H9 (cell line): Measurements from ENCODE around the gene SNX25. TPM values are rescaled to one million over a fixed set of nuclear protein-coding genes. Genes with fewer than 3 reads are reported as not detected.

ENCODE experiments used
- DNase-seq: peaks from one replicate; pipeline ENCODE4 v3.0.0-alpha.2; 2017
- H2AFZ ChIP-seq: one replicate; pipeline ENCODE4 v1.6.1; 2013; ENCODE audit warnings: mild to moderate bottlenecking, low read length, control low read depth, moderate library complexity
- H2AK5ac ChIP-seq: 2 replicates; pipeline ENCODE4 v1.6.1; 2013; ENCODE audit warnings: low read length, control low read depth, mixed read lengths; ENCODE audit not compliant: insufficient read length
- H2BK120ac ChIP-seq: one replicate; pipeline ENCODE4 v1.6.1; 2013; ENCODE audit warnings: low read depth, mild to moderate bottlenecking, low read length, control low read depth, inconsistent platforms; ENCODE audit not compliant: poor library complexity, severe bottlenecking
- H2BK12ac ChIP-seq: 2 replicates; pipeline ENCODE4 v1.6.1; 2013; ENCODE audit warnings: low read length, control low read depth, mixed read lengths, low read depth; ENCODE audit not compliant: insufficient read length
- H2BK15ac ChIP-seq: 2 replicates; pipeline ENCODE4 v1.6.1; 2013; ENCODE audit warnings: low read depth, low read length, control low read depth
- H2BK20ac ChIP-seq: one replicate; pipeline ENCODE4 v1.6.1; 2013; ENCODE audit warnings: low read depth, mild to moderate bottlenecking, low read length, control low read depth, inconsistent platforms; ENCODE audit not compliant: poor library complexity, severe bottlenecking
- H2BK5ac ChIP-seq: 2 replicates; pipeline ENCODE4 v1.6.1; 2013; ENCODE audit warnings: low read length, control low read depth, mixed read lengths; ENCODE audit not compliant: insufficient read length
- H3K14ac ChIP-seq: 2 replicates; pipeline ENCODE4 v1.6.1; 2013; ENCODE audit warnings: low read length, control low read depth; ENCODE audit not compliant: insufficient read depth
- H3K18ac ChIP-seq: 2 replicates; pipeline ENCODE4 v1.6.1; 2013; ENCODE audit warnings: low read depth, mild to moderate bottlenecking, mixed read lengths, low read length, control low read depth; ENCODE audit not compliant: insufficient read length
- H3K23ac ChIP-seq: 2 replicates; pipeline ENCODE4 v1.6.1; 2013; ENCODE audit warnings: low read length, control low read depth, mixed read lengths, low read depth; ENCODE audit not compliant: insufficient read length
- H3K23me2 ChIP-seq: 2 replicates; pipeline ENCODE4 v1.6.1; 2013; ENCODE audit warnings: low read depth, mild to moderate bottlenecking, mixed read lengths, low read length, control low read depth; ENCODE audit not compliant: insufficient read length, poor library complexity, severe bottlenecking
- H3K27ac ChIP-seq: 2 replicates; pipeline ENCODE4 v1.5.1; 2013; ENCODE audit warnings: low read length, control low read depth, mixed read lengths, low read depth; ENCODE audit not compliant: insufficient read length
- H3K27me3 ChIP-seq: 2 replicates; pipeline ENCODE4 v1.6.1; 2013; ENCODE audit warnings: low read length, control low read depth, inconsistent platforms; ENCODE audit not compliant: insufficient read depth
- H3K4ac ChIP-seq: 2 replicates; pipeline ENCODE4 v1.6.1; 2013; ENCODE audit warnings: low read depth, mild to moderate bottlenecking, control low read depth, inconsistent platforms, low read length, moderate library complexity
- H3K4me1 ChIP-seq: 2 replicates; pipeline ENCODE4 v1.6.1; 2013; ENCODE audit warnings: low read length, control low read depth, inconsistent platforms; ENCODE audit not compliant: insufficient read depth
- H3K4me2 ChIP-seq: 2 replicates; pipeline ENCODE4 v1.6.1; 2013; ENCODE audit warnings: low read length, control low read depth, mixed read lengths; ENCODE audit not compliant: insufficient read length, insufficient read depth
- H3K56ac ChIP-seq: 2 replicates; pipeline ENCODE4 v1.6.1; 2013; ENCODE audit warnings: low read depth, mild to moderate bottlenecking, mixed read lengths, low read length, control low read depth; ENCODE audit not compliant: insufficient read length
- H3K79me1 ChIP-seq: 2 replicates; pipeline ENCODE4 v1.6.1; 2013; ENCODE audit warnings: low read depth, mild to moderate bottlenecking, moderate library complexity, low read length, control low read depth, inconsistent platforms; ENCODE audit not compliant: insufficient read depth, poor library complexity, severe bottlenecking
- H3K79me2 ChIP-seq: 2 replicates; pipeline ENCODE4 v1.6.1; 2013; ENCODE audit warnings: low read length, control low read depth, inconsistent platforms; ENCODE audit not compliant: insufficient read depth
- H3K9ac ChIP-seq: 2 replicates; pipeline ENCODE4 v1.6.1; 2013; ENCODE audit warnings: low read length, control low read depth, mixed read lengths; ENCODE audit not compliant: insufficient read length; ENCODE audit errors: extremely low read depth
- H3K9me3 ChIP-seq: one replicate; pipeline ENCODE4 v1.6.1; 2013; ENCODE audit warnings: low read depth, low read length, inconsistent platforms; ENCODE audit not compliant: control insufficient read depth
- H3T11ph ChIP-seq: one replicate; pipeline ENCODE4 v1.6.1; 2013; ENCODE audit warnings: mild to moderate bottlenecking, low read length, control low read depth, inconsistent platforms
- H4K20me1 ChIP-seq: one replicate; pipeline ENCODE4 v1.6.1; 2013; ENCODE audit not compliant: control insufficient read depth, insufficient read length, insufficient read depth
- H4K5ac ChIP-seq: 2 replicates; pipeline ENCODE4 v1.6.1; 2013; ENCODE audit warnings: low read depth, mild to moderate bottlenecking, mixed read lengths, low read length, control low read depth; ENCODE audit not compliant: insufficient read length
- H4K8ac ChIP-seq: replicated peaks from 2 replicates; pipeline ENCODE4 v1.6.1; 2013; ENCODE audit warnings: low read length, control low read depth, mixed read lengths, low read depth; ENCODE audit not compliant: insufficient read length
- H4K91ac ChIP-seq: 2 replicates; pipeline ENCODE4 v1.6.1; 2013; ENCODE audit warnings: low read depth, mild to moderate bottlenecking, moderate library complexity, mixed read lengths, low read length, control low read depth; ENCODE audit not compliant: insufficient read length
- H3K27ac Mint-ChIP-seq, 3 experiments: 2 replicates in 2 of 3; 3 replicates in 1 of 3; pipeline ENCODE4 v1.8.0; 2020 to 2021; ENCODE audit warnings: mixed read lengths in 3 of 3, mild to moderate bottlenecking in 1 of 3, moderate library complexity in 1 of 3
- H3K27me3 Mint-ChIP-seq: 2 replicates; pipeline ENCODE4 v1.8.0; 2021; ENCODE audit warnings: low read depth, mild to moderate bottlenecking, moderate library complexity, mixed read lengths
- H3K36me3 Mint-ChIP-seq, 3 experiments: 2 replicates in 2 of 3; 3 replicates in 1 of 3; pipeline ENCODE4 v1.8.0; 2020 to 2021; ENCODE audit warnings: low read depth in 3 of 3, mixed read lengths in 3 of 3; ENCODE audit not compliant: insufficient read depth in 1 of 3
- H3K4me1 Mint-ChIP-seq, 2 experiments: 2 replicates each; pipeline ENCODE4 v1.8.0; 2020; ENCODE audit warnings: mixed read lengths in 2 of 2
- H3K4me3 Mint-ChIP-seq, 2 experiments: 2 replicates in 1 of 2; 3 replicates in 1 of 2; pipeline ENCODE4 v1.8.0; 2020 to 2021; ENCODE audit warnings: mild to moderate bottlenecking in 2 of 2, mixed read lengths in 2 of 2, moderate library complexity in 1 of 2
- H3K9me3 Mint-ChIP-seq, 2 experiments: 2 replicates in 1 of 2; 3 replicates in 1 of 2; pipeline ENCODE4 v1.8.0; 2020; ENCODE audit warnings: mild to moderate bottlenecking in 2 of 2, mixed read lengths in 2 of 2, moderate library complexity in 1 of 2
- CTCF ChIP-seq: fragments of 200-600 bp; sonication (generic); conservative IDR thresholded peaks from 3 replicates; pipeline ENCODE4 v1.8.0; 2021; ENCODE audit warnings: antibody characterized with exemption, mild to moderate bottlenecking
- WGBS: extraction: QIAGEN DNeasy Blood & Tissue Kit; methylation state at CpG from one replicate; pipeline ENCODE4 v1.1.7; 2013; ENCODE audit warnings: missing lambda C conversion rate, low lambda C conversion rate, mixed read lengths; ENCODE audit not compliant: insufficient read length; ENCODE audit errors: extremely low coverage; 5-methylcytosine and 5-hydroxymethylcytosine counted together
- total RNA-seq: library from RNA; stranded (reverse); gene quantifications from 2 replicates; pipeline ENCODE4 v1.2.1, GENCODE V29; 2021

The SNX25 gene
- total RNA-seq, 1 experiment from 2014 or later: 28.2 TPM

- no peak overlapping the region for H3T11ph ChIP-seq
- no peak overlapping the region for H2BK15ac ChIP-seq
- H2BK20ac ChIP-seq: no peak overlapping the region
- no peak overlapping the region for H4K5ac ChIP-seq
- no peak for TF ChIP-seq CTCF
- WGBS: no CpG with 5 or more reads among the region's 6 CpGs
- no peak overlapping the region for H3K56ac ChIP-seq
- H3K4me2 ChIP-seq: no peak overlapping the region
- H3K4me1 ChIP-seq: peaks cover 4% of the 10 kb centered on the region
- H3K4ac ChIP-seq: no peak overlapping the region
- Mint-ChIP-seq H3K36me3 (peaks cover 0 to 17% (median 11%) of the 10 kb centered on the region in 3 experiments; a peak in 3 of 7 replicates), H3K27ac (peak overlapping the region; percentile 32 to 71 (median 56); a peak in 3 of 7 replicates), H3K4me1 (peaks cover 8 to 19% of the 10 kb centered on the region in 2 experiments), H3K27me3 (no peaks in the 10 kb centered on the region), H3K4me3 (no peak overlapping the region), H3K9me3 (no peaks in the 10 kb centered on the region)
- no peak overlapping the region for H3K18ac ChIP-seq
- H2AFZ ChIP-seq: no peak overlapping the region
- H3K23me2 ChIP-seq: no peaks in the 10 kb centered on the region
- no peaks in the 10 kb centered on the region for H3K9me3 ChIP-seq
- H2BK12ac ChIP-seq: no peak overlapping the region
- H2AK5ac ChIP-seq: no peak overlapping the region
- no peak overlapping the region for H4K91ac ChIP-seq
- H3K79me1 ChIP-seq: no peaks in the 10 kb centered on the region
- no peak overlapping the region for H4K8ac ChIP-seq
- DNase-seq: no peak
- H4K20me1 ChIP-seq: no peaks in the 10 kb centered on the region
- H2BK120ac ChIP-seq: no peak overlapping the region
- H2BK5ac ChIP-seq: no peak overlapping the region
- no peak overlapping the region for H3K9ac ChIP-seq
- H3K79me2 ChIP-seq: 0 out of 2 replicates have a peak, but pooled peaks cover 3% of the 10 kb centered on the region
- H3K27ac ChIP-seq: no peak overlapping the region
- H3K23ac ChIP-seq: no peak overlapping the region
- H3K27me3 ChIP-seq: no peaks in the 10 kb centered on the region
- no peak overlapping the region for H3K14ac ChIP-seq
These were observed 62.8 kb downstream of the SNX25 start for GRCh38 chr4:185272245-185272644.
